Erythroblast (primary cell): Measurements from ENCODE around the gene THAP8.

Experiments used
- GATA1 ChIP-seq: IDR thresholded peaks from 2 replicates; pipeline ENCODE4 v1.6.1; 2011; ENCODE audit warnings: low read depth, mild to moderate bottlenecking, control low read depth, low read length, moderate library complexity
- POLR2A ChIP-seq: IDR thresholded peaks from 2 replicates; pipeline ENCODE4 v1.6.1; 2011; ENCODE audit warnings: mild to moderate bottlenecking, low read length

DNA sequence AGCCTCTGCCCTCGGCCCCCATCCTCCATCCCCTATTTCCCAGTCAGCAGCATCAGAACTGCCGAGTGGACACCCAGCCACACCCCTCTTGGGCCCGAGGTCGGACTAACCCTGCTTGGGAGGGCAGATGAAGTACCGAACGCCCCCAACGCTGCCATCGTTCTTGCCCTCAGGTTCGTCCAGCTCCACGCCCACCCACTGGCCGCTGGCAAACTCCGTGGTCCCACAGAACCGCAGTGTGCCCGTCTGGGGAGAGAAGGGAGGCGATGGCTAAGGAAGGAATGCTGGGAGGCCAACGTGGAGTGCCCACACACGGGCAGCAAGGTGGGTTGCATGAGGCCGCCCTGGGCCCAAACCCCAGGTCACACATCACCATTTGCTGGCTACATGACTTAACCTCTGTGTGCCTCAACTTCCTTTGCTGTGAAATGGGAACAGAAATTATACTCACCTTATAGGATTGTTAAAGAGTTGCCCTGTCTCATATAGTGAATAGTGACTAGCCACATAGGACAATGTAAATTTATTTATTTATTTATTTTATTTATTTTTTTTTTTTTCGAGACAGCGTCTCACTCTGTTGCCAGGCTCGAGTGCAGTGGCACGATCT lies 34.9 kb downstream of the THAP8 start:
- no peak for TF ChIP-seq POLR2A
- no peak for TF ChIP-seq GATA1
